Effector memory CD8-positive, alpha-beta T cell (primary cell): Measurements from ENCODE around the gene DEFB110.

Experiments
- ATAC-seq: fragments of 150-1000 bp; cut with Tn5 transposase; replicated peaks from 2 replicates; pipeline ENCODE4 v1.10.0; 2021; ENCODE audit warnings: mild to moderate bottlenecking, moderate library complexity
- DNase-seq, 3 experiments: peaks; one replicate each; pipeline ENCODE4 v3.0.0; 2021
- H3K27ac Mint-ChIP-seq, 2 donors: one replicate each; pipeline ENCODE4 v1.8.0; 2022; ENCODE audit warnings: mild to moderate bottlenecking in 2 of 2, mixed read lengths in 2 of 2, moderate library complexity in 2 of 2
- H3K27me3 Mint-ChIP-seq, 2 donors: one replicate each; pipeline ENCODE4 v1.8.0; 2022; ENCODE audit warnings: mixed read lengths in 2 of 2
- H3K36me3 Mint-ChIP-seq: one replicate; pipeline ENCODE4 v1.8.0; 2022; ENCODE audit warnings: mild to moderate bottlenecking, moderate library complexity, mixed read lengths; ENCODE audit not compliant: insufficient read depth
- H3K4me1 Mint-ChIP-seq, 2 donors: one replicate each; pipeline ENCODE4 v1.8.0; 2022; ENCODE audit warnings: low read depth in 2 of 2, mixed read lengths in 2 of 2
- H3K4me3 Mint-ChIP-seq, 2 donors: one replicate each; pipeline ENCODE4 v1.8.0; 2022; ENCODE audit warnings: mild to moderate bottlenecking in 2 of 2, mixed read lengths in 2 of 2, moderate library complexity in 2 of 2
- H3K9me3 Mint-ChIP-seq, 2 donors: one replicate each; pipeline ENCODE4 v1.8.0; 2022; ENCODE audit warnings: mixed read lengths in 2 of 2
- total RNA-seq, 9 experiments: gene quantifications; one replicate each; lab custom pipeline; 2026; lab: John Stamatoyannopoulos, UW

DEFB110 gene
- total RNA-seq = 0 reads per million in 9 experiments

- Mint-ChIP-seq H3K27me3 (no peaks in the 10 kb centered on the region), H3K4me3 (no peak within 1 kb of the TSS), H3K4me1 (no peaks in the 10 kb centered on the region), H3K36me3 (peaks cover 4% of the 10 kb centered on the region), H3K9me3 (peaks cover 10 to 22% of the 10 kb centered on the region in 2 donors), H3K27ac (no peak within 1 kb of the TSS)
- DNase-seq (no peak), ATAC-seq (no peak)
Observed at GRCh38 chr6:50021894-50022293, at the start of gene DEFB110. TSS of gene DEFB110 (minus strand) at chr6:50021994. CDS start at chr6:50021935, 59 bp downstream.

- peaks cover 12 to 19% of the 10 kb centered on the region in 2 donors for H3K9me3 Mint-ChIP-seq
- no peak overlapping the region for H3K4me3 Mint-ChIP-seq
- ATAC-seq (no peak), DNase-seq (no peak)
- no peak overlapping the region for H3K27ac Mint-ChIP-seq
- H3K36me3 Mint-ChIP-seq = no peaks in the 10 kb centered on the region
- no peaks in the 10 kb centered on the region for H3K4me1 Mint-ChIP-seq
- no peaks in the 10 kb centered on the region for H3K27me3 Mint-ChIP-seq
Observed at GRCh38 chr6:50070101-50070500, 48.3 kb upstream of the DEFB110 start.

GRCh38 chr6:50062051-50062450 is 40.3 kb upstream of the DEFB110 start:
- ATAC-seq = no peak
- peaks cover 6 to 10% of the 10 kb centered on the region in 2 donors for H3K9me3 Mint-ChIP-seq
- H3K4me1 Mint-ChIP-seq = no peaks in the 10 kb centered on the region
- no peaks in the 10 kb centered on the region for H3K36me3 Mint-ChIP-seq
- H3K27ac Mint-ChIP-seq = no peak overlapping the region
- no peak for DNase-seq
- no peak overlapping the region for H3K4me3 Mint-ChIP-seq
- no peaks in the 10 kb centered on the region for H3K27me3 Mint-ChIP-seq

- Mint-ChIP-seq H3K4me3 (no peak overlapping the region), H3K9me3 (peaks cover 2 to 7% of the 10 kb centered on the region in 2 donors), H3K27me3 (no peaks in the 10 kb centered on the region), H3K4me1 (no peaks in the 10 kb centered on the region), H3K27ac (no peak overlapping the region), H3K36me3 (no peaks in the 10 kb centered on the region)
- DNase-seq = no peak
- no peak for ATAC-seq
Observed at GRCh38 chr6:50056242-50056641, 34.4 kb upstream of the DEFB110 start.

GRCh38 chr6:50049829-50050228 is 28.0 kb upstream of the DEFB110 start, which contains the start of gene DEFB112:
TSS of gene DEFB112 (minus strand) at chr6:50049929. CDS start at chr6:50049869, 60 bp downstream.
- H3K27ac Mint-ChIP-seq = no peak within 1 kb of the TSS
- H3K27me3 Mint-ChIP-seq = no peaks in the 10 kb centered on the region
- H3K9me3 Mint-ChIP-seq = peaks cover 0 to 6% of the 10 kb centered on the region in 2 donors
- H3K36me3 Mint-ChIP-seq = no peaks in the 10 kb centered on the region
- no peaks in the 10 kb centered on the region for H3K4me1 Mint-ChIP-seq
- no peak for ATAC-seq
- no peak for DNase-seq
- no peak within 1 kb of the TSS for H3K4me3 Mint-ChIP-seq

- H3K36me3 Mint-ChIP-seq = no peaks in the 10 kb centered on the region
- peaks cover 0 to 8% of the 10 kb centered on the region in 2 donors for H3K9me3 Mint-ChIP-seq
- H3K27ac Mint-ChIP-seq = no peak overlapping the region
- no peak for ATAC-seq
- no peak overlapping the region for H3K4me3 Mint-ChIP-seq
- no peaks in the 10 kb centered on the region for H3K27me3 Mint-ChIP-seq
- DNase-seq = no peak
- H3K4me1 Mint-ChIP-seq = no peaks in the 10 kb centered on the region
Observed at GRCh38 chr6:50047026-50047425, 25.2 kb upstream of the DEFB110 start.

GRCh38 chr6:50030777-50031562 is 9.2 kb upstream of the DEFB110 start:
- ATAC-seq = no peak
- no peaks in the 10 kb centered on the region for H3K36me3 Mint-ChIP-seq
- H3K9me3 Mint-ChIP-seq = peaks cover 7 to 25% of the 10 kb centered on the region in 2 donors
- H3K27me3 Mint-ChIP-seq = no peaks in the 10 kb centered on the region
- no peak overlapping the region for H3K27ac Mint-ChIP-seq
- H3K4me3 Mint-ChIP-seq = no peak overlapping the region
- no peaks in the 10 kb centered on the region for H3K4me1 Mint-ChIP-seq
- no peak for DNase-seq

- Mint-ChIP-seq H3K9me3 (peaks cover 13 to 32% of the 10 kb centered on the region in 2 donors), H3K27ac (no peak overlapping the region), H3K36me3 (peaks cover 2% of the 10 kb centered on the region)
Observed at GRCh38 chr6:50030350-50030749, 8.6 kb upstream of the DEFB110 start.

GRCh38 chr6:50025258-50025657 is 3.5 kb upstream of the DEFB110 start:
- no peaks in the 10 kb centered on the region for H3K4me1 Mint-ChIP-seq
- ATAC-seq = no peak
- no peak overlapping the region for H3K4me3 Mint-ChIP-seq
- DNase-seq = no peak
- H3K36me3 Mint-ChIP-seq = peaks cover 4% of the 10 kb centered on the region
- H3K27ac Mint-ChIP-seq = no peak overlapping the region
- H3K9me3 Mint-ChIP-seq = peaks cover 10 to 24% of the 10 kb centered on the region in 2 donors
- H3K27me3 Mint-ChIP-seq = no peaks in the 10 kb centered on the region

More at GRCh38 chr6:50030350-50030749, 8.6 kb upstream of the DEFB110 start:
- Mint-ChIP-seq H3K4me3 (no peak overlapping the region), H3K27me3 (no peaks in the 10 kb centered on the region), H3K4me1 (no peaks in the 10 kb centered on the region)
- DNase-seq (no peak), ATAC-seq (no peak)

- no peaks in the 10 kb centered on the region for H3K4me1 Mint-ChIP-seq
- H3K27ac Mint-ChIP-seq = no peak overlapping the region
- H3K36me3 Mint-ChIP-seq = no peaks in the 10 kb centered on the region
- no peak overlapping the region for H3K4me3 Mint-ChIP-seq
- DNase-seq (no peak), ATAC-seq (no peak)
- no peaks in the 10 kb centered on the region for H3K27me3 Mint-ChIP-seq
- H3K9me3 Mint-ChIP-seq = peaks cover 0 to 10% of the 10 kb centered on the region in 2 donors
Observed at GRCh38 chr6:50007819-50008218, 14.0 kb downstream of the DEFB110 start.

- Mint-ChIP-seq H3K9me3 (peaks cover 10 to 21% of the 10 kb centered on the region in 2 donors), H3K27me3 (no peaks in the 10 kb centered on the region), H3K36me3 (no peaks in the 10 kb centered on the region), H3K4me3 (no peak overlapping the region), H3K4me1 (no peaks in the 10 kb centered on the region), H3K27ac (no peak overlapping the region)
- no peak for ATAC-seq
- no peak for DNase-seq
Observed at GRCh38 chr6:50003139-50003538, 18.7 kb downstream of the DEFB110 start.

GRCh38 chr6:49995278-49995677 is 26.5 kb downstream of the DEFB110 start:
- H3K9me3 Mint-ChIP-seq = peaks cover 0 to 4% of the 10 kb centered on the region in 2 donors
- H3K36me3 Mint-ChIP-seq = no peaks in the 10 kb centered on the region
- no peak for DNase-seq
- H3K4me1 Mint-ChIP-seq = no peaks in the 10 kb centered on the region
- ATAC-seq = no peak
- no peak overlapping the region for H3K27ac Mint-ChIP-seq
- H3K27me3 Mint-ChIP-seq = no peaks in the 10 kb centered on the region
- H3K4me3 Mint-ChIP-seq = no peak overlapping the region

- ATAC-seq = no peak
- peaks cover 0 to 9% of the 10 kb centered on the region in 2 donors for H3K9me3 Mint-ChIP-seq
- no peaks in the 10 kb centered on the region for H3K36me3 Mint-ChIP-seq
- no peak overlapping the region for H3K27ac Mint-ChIP-seq
- H3K4me1 Mint-ChIP-seq = no peaks in the 10 kb centered on the region
- no peaks in the 10 kb centered on the region for H3K27me3 Mint-ChIP-seq
- no peak overlapping the region for H3K4me3 Mint-ChIP-seq
- DNase-seq = no peak
Observed at GRCh38 chr6:49988900-49989299, 32.9 kb downstream of the DEFB110 start.

GRCh38 chr6:49987749-49988148 is 34.0 kb downstream of the DEFB110 start:
- no peaks in the 10 kb centered on the region for H3K4me1 Mint-ChIP-seq
- no peak overlapping the region for H3K4me3 Mint-ChIP-seq
- ATAC-seq (no peak), DNase-seq (no peak)
- no peaks in the 10 kb centered on the region for H3K36me3 Mint-ChIP-seq
- no peak overlapping the region for H3K27ac Mint-ChIP-seq
- H3K27me3 Mint-ChIP-seq = no peaks in the 10 kb centered on the region
- peaks cover 0 to 9% of the 10 kb centered on the region in 2 donors for H3K9me3 Mint-ChIP-seq
